HCT116 (cell line): Measurements from ENCODE around the gene CEBPB. TPM values are rescaled to one million over a fixed set of nuclear protein-coding genes. Genes with fewer than 3 reads are reported as not detected.

Source experiments
- ATAC-seq: fragments of 200-7000 bp; cut with Tn5 transposase; 2 replicates; pipeline ENCODE4 v1.9.1; 2020; ENCODE audit warnings: mild to moderate bottlenecking, moderate library complexity
- BruUV-seq: library from RNA; stranded (reverse); fragments of 400-500 nt; replicated peaks from 2 replicates; lab custom pipeline; 2021; lab: Mats Ljungman, UMichigan
- CTCF ChIA-PET: fragments of 300-600 bp; sonication (Branson Sonifier 250); formaldehyde crosslinking; loops from one replicate; lab custom pipeline; 2021; ENCODE audit warnings: antibody characterized with exemption; lab: Charles Lee
- POLR2A ChIA-PET: fragments of 300-600, 350-600 bp; sonication (Branson Sonifier 250); formaldehyde crosslinking; loops from one replicate; lab custom pipeline; 2021; ENCODE audit warnings: antibody characterized with exemption; lab: Charles Lee
- RAD21 ChIA-PET, 2 experiments: fragments of 300-600 bp; sonication (Branson Sonifier 250); formaldehyde crosslinking; loops; one replicate each; lab custom pipeline; 2023; ENCODE audit warnings: low total read pairs in 2 of 2; ENCODE audit not compliant: uncharacterized antibody in 2 of 2, unreplicated experiment in 2 of 2, low non-redundant PET in 1 of 2; lab: Charles Lee
- DNase-seq: peaks from one replicate; pipeline ENCODE4 v3.0.0-alpha.2; 2010; ENCODE audit warnings: low read depth, low spot score
- H2AFZ ChIP-seq: fragments of 200-600 bp; shearing (Covaris generic), sonication (generic); 2 replicates; pipeline ENCODE4 v1.6.1; 2017; ENCODE audit warnings: low read depth, mixed run types, mixed read lengths, antibody characterized with exemption, low read length; ENCODE audit not compliant: poor library complexity, severe bottlenecking
- H3K27ac ChIP-seq: 2 replicates; pipeline ENCODE4 v1.5.1; 2012; ENCODE audit warnings: low read depth, low read length
- H3K27me3 ChIP-seq: fragments of 200-600 bp; sonication (generic); 2 replicates; pipeline ENCODE4 v1.6.1; 2016; ENCODE audit warnings: mixed run types, low read length, mixed read lengths; ENCODE audit not compliant: insufficient read depth
- H3K36me3 ChIP-seq, 2 experiments: fragments of 200-500 bp in 1 of 2; fragments of 200-600 bp in 1 of 2; sonication (Bioruptor generic) in 1 of 2; sonication (generic) in 1 of 2; 2 replicates each; pipeline versions ENCODE4 v1.5.1 to v1.6.1; 2014 to 2016; ENCODE audit warnings: low read length in 2 of 2, inconsistent platforms in 1 of 2, mixed read lengths in 1 of 2, mixed run types in 1 of 2; ENCODE audit not compliant: insufficient read depth in 2 of 2, control insufficient read depth in 1 of 2
- H3K4me1 ChIP-seq, 2 experiments: fragments of 200-600 bp in 1 of 2; sonication (generic) in 1 of 2; 2 replicates each; pipeline versions ENCODE4 v1.5.1 to v1.6.1; 2012 to 2017; ENCODE audit warnings: low read length in 2 of 2, inconsistent platforms in 1 of 2, mild to moderate bottlenecking in 1 of 2, mixed read lengths in 1 of 2, mixed run types in 1 of 2, moderate library complexity in 1 of 2; ENCODE audit not compliant: insufficient read depth in 2 of 2, control insufficient read depth in 1 of 2
- H3K4me2 ChIP-seq: fragments of 200-600 bp; sonication (generic); 2 replicates; pipeline ENCODE4 v1.6.1; 2017; ENCODE audit warnings: mixed run types, low read length, mixed read lengths
- H3K4me3 ChIP-seq, 2 experiments: fragments of 200-600 bp in 1 of 2; sonication (generic) in 1 of 2; replicated peaks in 1 of 2; 2 replicates each; pipeline ENCODE4 v1.5.1; 2011 to 2016; ENCODE audit warnings: low read length in 2 of 2, control low read depth in 1 of 2, low read depth in 1 of 2, mild to moderate bottlenecking in 1 of 2, mixed read lengths in 1 of 2, mixed run types in 1 of 2
- H3K79me2 ChIP-seq: fragments of 200-600 bp; sonication (generic); 2 replicates; pipeline ENCODE4 v1.6.1; 2017; ENCODE audit warnings: mild to moderate bottlenecking, mixed run types, low read length, moderate library complexity, mixed read lengths; ENCODE audit not compliant: insufficient read depth
- H3K9ac ChIP-seq: fragments of 200-600 bp; sonication (generic); 2 replicates; pipeline ENCODE4 v1.6.1; 2016; ENCODE audit warnings: low read length, mixed read lengths
- H3K9me2 ChIP-seq: fragments of 200-600 bp; sonication (generic), shearing (Covaris generic); 2 replicates; pipeline ENCODE4 v1.6.1; 2017; ENCODE audit warnings: mixed run types, mild to moderate bottlenecking, moderate library complexity; ENCODE audit not compliant: insufficient read depth
- H3K9me3 ChIP-seq, 2 experiments: fragments of 200-500 bp in 1 of 2; fragments of 200-600 bp in 1 of 2; sonication (Bioruptor generic) in 1 of 2; sonication (generic) in 1 of 2; 2 replicates each; pipeline ENCODE4 v1.6.1; 2014 to 2017; ENCODE audit warnings: low read length in 2 of 2, mixed read lengths in 2 of 2, inconsistent platforms in 1 of 2, low read depth in 1 of 2, mild to moderate bottlenecking in 1 of 2, mixed run types in 1 of 2, moderate library complexity in 1 of 2; ENCODE audit not compliant: control insufficient read depth in 1 of 2, insufficient read depth in 1 of 2
- H4K20me1 ChIP-seq: fragments of 200-600 bp; sonication (generic), shearing (Covaris generic); 2 replicates; pipeline ENCODE4 v1.6.1; 2017; ENCODE audit warnings: mixed run types, mild to moderate bottlenecking, moderate library complexity; ENCODE audit not compliant: insufficient read depth
- ATF3 ChIP-seq: IDR thresholded peaks from 2 replicates; pipeline ENCODE4 v1.6.1; 2012
- CBX3 ChIP-seq: IDR thresholded peaks from 2 replicates; pipeline ENCODE4 v1.6.1; 2012; ENCODE audit warnings: low read depth
- CTCF ChIP-seq, 3 experiments: fragments of 200-600 bp in 1 of 3; sonication (generic) in 1 of 3; IDR thresholded peaks in 2 of 3; conservative IDR thresholded peaks in 1 of 3; 2 replicates each; pipeline ENCODE4 v1.5.1; 2012 to 2017; ENCODE audit warnings: low read depth in 2 of 3, low read length in 2 of 3, antibody characterized with exemption in 1 of 3, borderline replicate concordance in 1 of 3, control low read depth in 1 of 3, mild to moderate bottlenecking in 1 of 3, mixed read lengths in 1 of 3, mixed run types in 1 of 3, moderate library complexity in 1 of 3; ENCODE audit not compliant: insufficient read depth in 1 of 3
- EGR1 ChIP-seq: IDR thresholded peaks from 2 replicates; pipeline ENCODE4 v1.6.1; 2012; ENCODE audit warnings: low read depth
- EZH2 ChIP-seq: fragments of 200-600 bp; sonication (generic); IDR thresholded peaks from 2 replicates; pipeline ENCODE4 v1.6.1; 2017; ENCODE audit warnings: antibody characterized with exemption, mixed run types
- EZH2phosphoT487 ChIP-seq: fragments of 200-600 bp; IDR thresholded peaks from 2 replicates; pipeline ENCODE4 v1.6.1; 2018; ENCODE audit warnings: antibody characterized with exemption, borderline replicate concordance
- FOSL1 ChIP-seq: IDR thresholded peaks from 2 replicates; pipeline ENCODE4 v1.6.1; 2012; ENCODE audit warnings: low read depth
- JUND ChIP-seq: IDR thresholded peaks from 2 replicates; pipeline ENCODE4 v1.6.1; 2012
- POLR2A ChIP-seq: IDR thresholded peaks from 2 replicates; pipeline ENCODE4 v1.7.0; 2011; ENCODE audit warnings: borderline replicate concordance; ENCODE audit not compliant: insufficient read depth, insufficient read length; ENCODE audit errors: extremely low read depth
- RAD21 ChIP-seq: IDR thresholded peaks from 2 replicates; pipeline ENCODE4 v1.6.1; 2012; ENCODE audit warnings: low read depth, mild to moderate bottlenecking
- SIN3A ChIP-seq: IDR thresholded peaks from 2 replicates; pipeline ENCODE4 v1.6.1; 2012; ENCODE audit warnings: low read depth
- SP1 ChIP-seq: IDR thresholded peaks from 2 replicates; pipeline ENCODE4 v1.6.1; 2012; ENCODE audit warnings: low read depth
- SRF ChIP-seq: IDR thresholded peaks from 2 replicates; pipeline ENCODE4 v1.6.1; 2012; ENCODE audit warnings: low read depth
- TCF7L2 ChIP-seq: IDR thresholded peaks from 2 replicates; pipeline ENCODE4 v1.7.0; 2011; ENCODE audit warnings: borderline replicate concordance, inconsistent platforms; ENCODE audit not compliant: insufficient read depth, insufficient read length; ENCODE audit errors: extremely low read depth
- YY1 ChIP-seq: IDR thresholded peaks from 2 replicates; pipeline ENCODE4 v1.6.1; 2011; ENCODE audit warnings: low read length, low read depth, moderate library complexity, mild to moderate bottlenecking; ENCODE audit not compliant: insufficient replicate concordance; ENCODE audit errors: extremely low read depth
- ZNF274 ChIP-seq: fragments of 200-500 bp; sonication (Bioruptor generic); IDR thresholded peaks from 2 replicates; pipeline ENCODE4 v1.6.1; 2014; ENCODE audit warnings: mild to moderate bottlenecking, low read depth, low read length, inconsistent platforms
- intact Hi-C: fragments of 100-400 bp; cut with micrococcal nuclease; formaldehyde crosslinking; loops from 2 replicates; pipeline ENCODE4 v1.10.0; 2022
- total RNA-seq: library from RNA; stranded (reverse); gene quantifications from one replicate; pipeline ENCODE4 v1.2.1, GENCODE V29; 2021; ENCODE audit not compliant: unreplicated experiment
- TF ChIP-seq, protein P1 (sequence below): IDR thresholded peaks from 2 replicates; pipeline ENCODE4 v1.6.1; 2012
- TF ChIP-seq, protein P2 (sequence below): IDR thresholded peaks from 2 replicates; pipeline ENCODE4 v1.6.1; 2011; ENCODE audit warnings: mild to moderate bottlenecking, low read length, moderate library complexity; ENCODE audit not compliant: insufficient replicate concordance; ENCODE audit errors: extremely low read depth

Gene CEBPB
- total RNA-seq, 1 experiment from 2014 or later = 113 TPM

- TF ChIP-seq CTCF (IDR thresholded peaks at IDR 0.05 in 2 of 3, conservative IDR thresholded peaks at IDR 0.05 in 1 of 3; ENCODE audit: borderline replicate concordance in 1 of 3, insufficient read depth in 1 of 3, low read depth in 2 of 3, low read length in 2 of 3) (no peak), SP1 (no peak), ZNF274 (no peak), RAD21 (no peak), SIN3A (no peak), FOSL1 (no peak)
- TF ChIP-seq, protein P1, sequence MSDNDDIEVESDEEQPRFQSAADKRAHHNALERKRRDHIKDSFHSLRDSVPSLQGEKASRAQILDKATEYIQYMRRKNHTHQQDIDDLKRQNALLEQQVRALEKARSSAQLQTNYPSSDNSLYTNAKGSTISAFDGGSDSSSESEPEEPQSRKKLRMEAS = no peak
Observed at GRCh38 chr20:50211091-50211490, 20.5 kb downstream of the CEBPB start (continued).

DNA sequence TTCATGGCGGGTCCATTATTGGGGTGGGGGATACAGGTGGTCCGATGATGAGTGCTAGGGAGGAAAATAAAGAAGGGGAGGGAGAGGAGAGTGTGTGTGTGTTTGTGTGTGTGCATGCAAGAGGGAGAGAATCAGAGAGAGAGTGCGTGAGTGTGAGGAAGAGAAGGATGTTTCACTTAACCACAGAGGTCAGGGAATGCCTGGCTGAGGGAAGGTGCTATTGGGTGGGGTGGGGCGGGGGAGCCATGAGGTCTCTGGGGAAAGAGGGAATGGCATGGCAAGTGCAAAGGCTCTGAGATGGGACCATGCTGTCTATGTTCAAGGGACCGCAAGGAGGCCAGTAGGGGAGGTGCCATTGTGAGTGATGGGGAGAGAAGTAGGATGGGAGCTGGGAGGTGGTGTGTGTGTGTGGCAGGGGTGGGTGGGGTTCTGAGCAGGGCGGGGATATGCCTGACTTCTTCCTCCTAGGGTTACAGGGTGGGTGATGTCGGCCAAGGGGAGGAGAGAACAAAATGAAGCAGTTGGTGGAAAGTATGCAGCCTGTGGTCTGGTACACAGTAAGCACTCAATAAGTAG is 23.0 kb downstream of the CEBPB start:
- H3K36me3 ChIP-seq = no peaks in the 10 kb centered on the region
- DNase-seq = no peak
- H3K4me3 ChIP-seq = no peak overlapping the region
- H3K4me1 ChIP-seq = no peaks in the 10 kb centered on the region; a peak in 1 of 4 replicates
- no peak overlapping the region for H3K27ac ChIP-seq
- H2AFZ ChIP-seq = no peak overlapping the region
- no peaks in the 10 kb centered on the region for H3K9me2 ChIP-seq
- ChIA-PET POLR2A (no interaction called here), CTCF (no interaction called here), RAD21 (no interaction called here)
- H3K9ac ChIP-seq = no peak overlapping the region
- H3K4me2 ChIP-seq = no peak overlapping the region
- H3K27me3 ChIP-seq = no peaks in the 10 kb centered on the region
- no peaks in the 10 kb centered on the region for H3K79me2 ChIP-seq
- intact Hi-C loops = no loop called here
- H4K20me1 ChIP-seq = no peaks in the 10 kb centered on the region
- H3K9me3 ChIP-seq = no peaks in the 10 kb centered on the region
- ATAC-seq = 0 out of 2 replicates have a peak, but pooled peaks have one; percentile 34
- BruUV-seq = no TSS peak
- no peak for TF ChIP-seq EZH2
- TF ChIP-seq, protein P2, sequence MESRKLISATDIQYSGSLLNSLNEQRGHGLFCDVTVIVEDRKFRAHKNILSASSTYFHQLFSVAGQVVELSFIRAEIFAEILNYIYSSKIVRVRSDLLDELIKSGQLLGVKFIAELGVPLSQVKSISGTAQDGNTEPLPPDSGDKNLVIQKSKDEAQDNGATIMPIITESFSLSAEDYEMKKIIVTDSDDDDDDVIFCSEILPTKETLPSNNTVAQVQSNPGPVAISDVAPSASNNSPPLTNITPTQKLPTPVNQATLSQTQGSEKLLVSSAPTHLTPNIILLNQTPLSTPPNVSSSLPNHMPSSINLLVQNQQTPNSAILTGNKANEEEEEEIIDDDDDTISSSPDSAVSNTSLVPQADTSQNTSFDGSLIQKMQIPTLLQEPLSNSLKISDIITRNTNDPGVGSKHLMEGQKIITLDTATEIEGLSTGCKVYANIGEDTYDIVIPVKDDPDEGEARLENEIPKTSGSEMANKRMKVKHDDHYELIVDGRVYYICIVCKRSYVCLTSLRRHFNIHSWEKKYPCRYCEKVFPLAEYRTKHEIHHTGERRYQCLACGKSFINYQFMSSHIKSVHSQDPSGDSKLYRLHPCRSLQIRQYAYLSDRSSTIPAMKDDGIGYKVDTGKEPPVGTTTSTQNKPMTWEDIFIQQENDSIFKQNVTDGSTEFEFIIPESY = no peak
- TF ChIP-seq ATF3 = no peak
- TF ChIP-seq YY1 = no peak
- TF ChIP-seq POLR2A = no peak
- TF ChIP-seq, protein P1 = no peak
- no peak for TF ChIP-seq CTCF (IDR thresholded peaks at IDR 0.05 in 2 of 3, conservative IDR thresholded peaks at IDR 0.05 in 1 of 3; ENCODE audit: borderline replicate concordance in 1 of 3, insufficient read depth in 1 of 3, low read depth in 2 of 3, low read length in 2 of 3)
- TF ChIP-seq EGR1 = no peak
- TF ChIP-seq JUND = no peak
- TF ChIP-seq EZH2phosphoT487 = no peak
- no peak for TF ChIP-seq SRF
- TF ChIP-seq ZNF274 = no peak
- no peak for TF ChIP-seq FOSL1
- TF ChIP-seq TCF7L2 = no peak
- no peak for TF ChIP-seq CBX3
